ENCODE measurements around the gene CHAC1. TPM values are rescaled to one million over a fixed set of nuclear protein-coding genes. Genes with fewer than 3 reads are reported as not detected.
A peak's percentile ranks its signal among the peaks of the same experiment; 100 is the strongest.

The CHAC1 gene
- total and polyA plus RNA-seq, 11 donors, result 0.72 to 6.1 (median 2.4) TPM

DNA sequence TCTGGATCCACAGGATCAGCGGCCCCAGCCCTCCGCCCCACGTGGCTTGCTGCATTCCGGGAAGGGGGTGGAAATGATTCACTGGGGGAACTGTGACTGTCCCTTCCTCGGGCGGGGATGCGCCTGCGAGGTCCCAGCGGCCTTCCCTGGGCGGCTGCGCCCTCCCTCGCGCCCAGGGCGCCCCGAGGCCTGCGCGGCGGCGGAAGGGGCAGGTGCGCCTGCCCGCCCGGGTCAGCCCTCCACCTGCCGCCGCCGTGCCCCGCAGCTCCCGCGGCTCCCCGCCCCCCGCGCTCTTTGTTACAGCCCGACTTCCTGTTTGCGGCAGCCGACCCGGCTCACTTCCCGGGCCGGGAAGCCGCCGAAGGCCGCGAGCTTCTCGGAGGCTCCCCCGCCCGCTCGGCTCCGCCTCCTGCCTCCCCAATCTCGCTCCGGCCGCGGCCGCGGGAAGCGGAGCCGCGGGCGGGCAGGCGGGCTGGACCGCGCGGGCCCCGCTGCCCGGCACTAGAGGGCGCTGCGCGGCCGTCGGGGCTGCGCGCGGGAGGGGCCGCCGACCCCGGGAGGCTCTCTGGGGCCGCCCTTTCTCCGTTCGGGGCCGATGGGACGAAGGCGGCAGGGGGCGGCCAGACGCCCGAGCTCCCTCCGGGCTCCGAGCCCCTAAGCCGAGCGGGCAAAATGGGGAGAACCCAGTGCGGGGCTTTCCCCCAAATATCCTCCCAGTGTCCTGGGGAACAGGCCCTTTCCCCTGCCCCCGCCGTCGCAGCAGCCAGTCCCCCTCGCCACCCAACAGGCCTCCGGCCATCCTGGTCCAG is 11.5 kb upstream of the CHAC1 start:
- intact Hi-C loops (cut with DNase I), result loop anchor here in 9 of 10 donors (1.0 to 10.0 kb wide), 6 partner anchors 34 to 79 kb away; no protein-coding TSS in a partner anchor
- Histone ChIP-seq H3K27ac (peak overlapping the region; percentile 83 to 96 (median 92)), H3K4me3 (peak overlapping the region; percentile 41 to 70 (median 59)), H3K36me3 (peaks cover 0 to 22% (median 4%) of the 10 kb centered on the region in 9 donors), H3K9me3 (no peaks in the 10 kb centered on the region), H3K27me3 (no peaks in the 10 kb centered on the region), H3K4me1 (peaks cover 7 to 60% (median 48%) of the 10 kb centered on the region in 12 donors)
- WGBS, 4 donors, result 1% methylated on average over 49 to 92 of the region's 92 CpGs
- TF ChIP-seq, protein P1, sequence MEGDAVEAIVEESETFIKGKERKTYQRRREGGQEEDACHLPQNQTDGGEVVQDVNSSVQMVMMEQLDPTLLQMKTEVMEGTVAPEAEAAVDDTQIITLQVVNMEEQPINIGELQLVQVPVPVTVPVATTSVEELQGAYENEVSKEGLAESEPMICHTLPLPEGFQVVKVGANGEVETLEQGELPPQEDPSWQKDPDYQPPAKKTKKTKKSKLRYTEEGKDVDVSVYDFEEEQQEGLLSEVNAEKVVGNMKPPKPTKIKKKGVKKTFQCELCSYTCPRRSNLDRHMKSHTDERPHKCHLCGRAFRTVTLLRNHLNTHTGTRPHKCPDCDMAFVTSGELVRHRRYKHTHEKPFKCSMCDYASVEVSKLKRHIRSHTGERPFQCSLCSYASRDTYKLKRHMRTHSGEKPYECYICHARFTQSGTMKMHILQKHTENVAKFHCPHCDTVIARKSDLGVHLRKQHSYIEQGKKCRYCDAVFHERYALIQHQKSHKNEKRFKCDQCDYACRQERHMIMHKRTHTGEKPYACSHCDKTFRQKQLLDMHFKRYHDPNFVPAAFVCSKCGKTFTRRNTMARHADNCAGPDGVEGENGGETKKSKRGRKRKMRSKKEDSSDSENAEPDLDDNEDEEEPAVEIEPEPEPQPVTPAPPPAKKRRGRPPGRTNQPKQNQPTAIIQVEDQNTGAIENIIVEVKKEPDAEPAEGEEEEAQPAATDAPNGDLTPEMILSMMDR (IDR thresholded peaks at IDR 0.05), result peak; percentile 29 to 96 (median 67)
- TF ChIP-seq POLR2A (IDR thresholded peaks at IDR 0.05), result no peak
- peak; percentile 22 to 83 (median 79) for ATAC-seq
- peak; percentile 86 to 92 (median 87) for DNase-seq

DNA sequence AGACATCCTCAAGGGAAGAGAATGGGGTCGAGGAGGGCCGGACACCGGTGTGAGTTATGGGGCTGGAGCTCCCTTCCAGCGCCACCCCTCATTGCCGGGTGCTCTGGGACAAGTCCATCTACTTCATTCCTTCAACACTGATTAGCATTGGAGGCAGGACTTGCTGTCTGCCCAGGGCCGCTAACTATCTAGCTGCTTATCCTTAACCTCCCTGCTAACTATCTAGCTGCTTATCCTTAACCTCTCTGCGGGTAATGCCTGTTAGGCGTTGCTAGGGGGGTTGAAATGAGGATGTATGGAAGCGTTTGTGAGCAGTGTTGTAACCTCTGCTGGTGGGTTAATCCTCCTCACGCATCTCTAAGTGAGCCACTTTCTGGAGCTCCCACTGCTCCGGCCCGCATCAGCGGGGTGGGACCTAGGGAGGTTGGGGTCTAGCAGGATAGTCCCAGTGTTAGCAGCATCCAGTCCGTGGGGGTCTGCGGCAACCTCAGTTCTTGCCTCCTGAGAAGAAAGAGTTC is 10.9 kb upstream of the CHAC1 start:
- TF ChIP-seq, protein P1 (IDR thresholded peaks at IDR 0.05), result no peak
- no peak for TF ChIP-seq POLR2A (IDR thresholded peaks at IDR 0.05)
- intact Hi-C loops (cut with DNase I), result loop anchor here in 9 of 10 donors (2.0 to 10.0 kb wide), 4 partner anchors 35 to 76 kb away; no protein-coding TSS in a partner anchor
- peak in 1 of 4 donors; percentile 0 for ATAC-seq
- peak overlapping the region; percentile 83 to 96 (median 92) for H3K27ac ChIP-seq
- H3K36me3 ChIP-seq, result peaks cover 0 to 18% (median 4%) of the 10 kb centered on the region in 9 donors
- DNase-seq, result peak in 1 of 5 donors; percentile 41
- 25 to 35% (median 30%) methylated on average over 12 to 15 of the region's 15 CpGs for WGBS, 4 donors
- H3K27me3 ChIP-seq, result no peaks in the 10 kb centered on the region
- peaks cover 7 to 53% (median 44%) of the 10 kb centered on the region in 12 donors for H3K4me1 ChIP-seq
- peak overlapping the region; percentile 41 to 70 (median 59) for H3K4me3 ChIP-seq
- H3K9me3 ChIP-seq, result no peaks in the 10 kb centered on the region

DNA sequence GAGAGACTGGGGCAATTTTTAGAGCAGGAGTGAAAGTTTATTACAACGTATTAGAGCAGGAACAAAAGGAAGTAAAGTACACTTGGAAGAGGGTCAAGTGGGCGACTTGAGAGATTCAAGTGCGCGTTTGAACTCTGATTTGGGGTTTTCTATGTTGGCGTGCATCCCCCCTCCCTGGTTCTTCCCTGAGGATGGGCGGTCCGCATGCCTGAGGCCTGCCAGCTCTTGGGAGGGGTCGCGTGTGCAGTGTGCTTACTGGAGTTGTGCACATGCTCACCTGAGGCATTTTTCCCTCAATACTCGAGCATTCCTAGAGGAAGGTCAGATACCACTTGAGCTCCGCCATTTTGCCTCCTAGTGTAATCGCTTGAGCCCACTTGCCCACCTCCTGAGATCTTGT is 10.4 kb upstream of the CHAC1 start:
- TF ChIP-seq, protein P1 (IDR thresholded peaks at IDR 0.05), result no peak
- TF ChIP-seq POLR2A (IDR thresholded peaks at IDR 0.05), result no peak
- 72 to 80% (median 77%) methylated on average over 10 to 12 of the region's 12 CpGs for WGBS, 4 donors
- peaks cover 0 to 13% (median 4%) of the 10 kb centered on the region in 9 donors for H3K36me3 ChIP-seq
- no peak for ATAC-seq
- H3K9me3 ChIP-seq, result no peaks in the 10 kb centered on the region
- intact Hi-C loops (cut with DNase I), result loop anchor here in 9 of 10 donors (2.0 to 10.0 kb wide), 4 partner anchors 36 to 76 kb away; no protein-coding TSS in a partner anchor
- DNase-seq, result no peak
- no peaks in the 10 kb centered on the region for H3K27me3 ChIP-seq
- peak overlapping the region in 9 of 12 donors; percentile 53 to 70 (median 63) for H3K4me3 ChIP-seq
- peaks cover 7 to 49% (median 39%) of the 10 kb centered on the region in 12 donors for H3K4me1 ChIP-seq
- peak overlapping the region in 9 of 12 donors; percentile 83 to 96 (median 93) for H3K27ac ChIP-seq
